ENCODE measurements around the gene GAST.
"Not testable (repeated sequence)": the region's sequence is repeated elsewhere in the genome, so short reads cannot be mapped to it uniquely, and the experiment has no call there.

Gene GAST

DNA sequence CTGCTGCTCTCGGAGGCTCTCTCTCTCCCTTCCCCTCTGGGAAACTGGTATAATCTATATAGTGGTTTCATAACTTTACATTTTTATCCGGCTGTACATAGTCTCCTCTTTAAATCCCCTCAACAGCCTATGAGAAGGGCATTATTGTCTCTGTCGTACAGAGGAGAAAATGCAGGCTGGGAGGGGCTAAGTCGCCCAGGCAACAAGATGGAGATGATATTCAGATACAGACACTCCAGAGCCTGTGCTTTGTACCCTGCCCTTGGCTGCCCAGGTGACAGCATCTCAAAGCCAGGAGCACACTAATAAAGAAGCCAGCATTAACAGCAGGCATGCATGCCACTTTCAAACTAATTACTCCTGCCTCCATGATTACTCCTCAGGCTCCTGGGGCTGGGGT is 28.1 kb upstream of the GAST start:
- DNase-seq: no peak

DNA sequence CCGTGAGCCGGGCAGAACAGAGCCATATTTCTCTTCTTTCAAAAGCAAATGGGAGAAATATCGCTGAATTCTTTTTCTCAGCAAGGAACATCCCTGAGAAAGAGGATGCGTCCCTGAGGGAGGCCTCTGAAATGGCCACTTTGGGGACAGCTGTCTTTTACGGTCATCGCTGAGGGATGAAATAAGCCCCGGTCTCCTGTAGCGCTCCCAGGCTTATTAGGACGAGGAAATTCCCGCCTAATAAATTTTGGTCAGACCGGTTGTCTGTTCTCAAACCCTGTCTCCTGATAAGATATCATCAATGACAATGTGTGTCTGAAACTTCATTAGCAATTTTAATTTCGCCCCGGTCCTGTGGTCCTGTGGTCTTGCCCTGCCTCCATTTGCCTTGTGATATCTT is 26.4 kb upstream of the GAST start:
- DNase-seq: not testable (repeated sequence)

DNA sequence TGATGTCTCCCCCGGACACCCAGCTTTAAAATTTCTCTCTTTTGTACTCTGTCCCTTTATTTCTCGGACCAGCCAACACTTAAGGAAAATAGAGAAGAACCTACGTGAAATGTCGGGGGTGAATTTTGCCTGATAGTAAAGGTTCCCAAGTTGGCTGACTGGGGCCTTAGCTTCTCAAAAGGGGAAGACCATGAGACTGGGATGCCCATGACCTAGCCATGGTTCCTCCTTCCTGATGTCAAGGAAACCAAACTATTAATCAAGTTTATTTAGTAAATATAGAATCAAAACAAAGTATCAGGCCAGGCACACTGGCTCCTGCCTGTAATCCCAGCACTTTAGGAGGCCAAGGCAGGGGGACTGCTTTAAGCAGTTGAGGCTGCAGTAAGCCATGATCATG is 25.9 kb upstream of the GAST start:
- no peak for DNase-seq

DNA sequence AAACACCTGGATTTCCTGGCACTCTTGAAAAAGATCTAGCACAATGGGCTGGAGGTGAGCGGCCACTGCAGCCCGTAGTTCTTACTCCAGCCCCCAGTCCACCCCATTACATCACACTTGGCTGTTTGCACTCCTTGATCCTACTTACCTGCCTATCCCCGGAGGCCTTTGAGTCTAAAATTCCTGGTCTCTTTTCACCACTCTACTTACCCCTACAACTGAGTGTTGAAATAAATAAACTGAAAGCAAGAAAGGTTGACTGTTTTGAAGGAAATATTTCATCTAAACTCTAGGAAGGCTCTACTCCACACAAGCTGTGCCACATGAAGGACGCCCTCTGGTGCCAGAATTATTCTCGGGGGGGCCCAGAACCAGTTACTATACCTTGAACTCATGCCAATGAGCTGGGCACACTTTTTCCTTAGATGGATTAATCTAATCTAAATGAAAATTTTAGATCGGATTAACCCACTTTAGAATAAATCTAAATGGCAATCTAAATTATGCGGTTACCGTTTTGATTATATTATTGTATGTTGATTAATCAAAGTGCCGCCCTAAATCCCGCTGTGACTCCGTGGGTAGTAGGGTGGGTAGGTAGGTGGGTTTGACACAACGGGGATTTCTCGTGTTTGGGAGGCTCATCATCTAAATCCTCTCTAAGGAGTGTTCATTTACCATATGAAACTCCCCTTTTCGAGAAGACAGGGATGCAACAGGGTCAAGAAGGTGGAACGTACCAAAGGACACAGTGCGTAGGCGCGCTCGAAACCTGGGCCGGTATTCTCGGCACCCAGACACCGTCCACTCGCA is 24.1 kb upstream of the GAST start:
- DNase-seq: no peak

DNA sequence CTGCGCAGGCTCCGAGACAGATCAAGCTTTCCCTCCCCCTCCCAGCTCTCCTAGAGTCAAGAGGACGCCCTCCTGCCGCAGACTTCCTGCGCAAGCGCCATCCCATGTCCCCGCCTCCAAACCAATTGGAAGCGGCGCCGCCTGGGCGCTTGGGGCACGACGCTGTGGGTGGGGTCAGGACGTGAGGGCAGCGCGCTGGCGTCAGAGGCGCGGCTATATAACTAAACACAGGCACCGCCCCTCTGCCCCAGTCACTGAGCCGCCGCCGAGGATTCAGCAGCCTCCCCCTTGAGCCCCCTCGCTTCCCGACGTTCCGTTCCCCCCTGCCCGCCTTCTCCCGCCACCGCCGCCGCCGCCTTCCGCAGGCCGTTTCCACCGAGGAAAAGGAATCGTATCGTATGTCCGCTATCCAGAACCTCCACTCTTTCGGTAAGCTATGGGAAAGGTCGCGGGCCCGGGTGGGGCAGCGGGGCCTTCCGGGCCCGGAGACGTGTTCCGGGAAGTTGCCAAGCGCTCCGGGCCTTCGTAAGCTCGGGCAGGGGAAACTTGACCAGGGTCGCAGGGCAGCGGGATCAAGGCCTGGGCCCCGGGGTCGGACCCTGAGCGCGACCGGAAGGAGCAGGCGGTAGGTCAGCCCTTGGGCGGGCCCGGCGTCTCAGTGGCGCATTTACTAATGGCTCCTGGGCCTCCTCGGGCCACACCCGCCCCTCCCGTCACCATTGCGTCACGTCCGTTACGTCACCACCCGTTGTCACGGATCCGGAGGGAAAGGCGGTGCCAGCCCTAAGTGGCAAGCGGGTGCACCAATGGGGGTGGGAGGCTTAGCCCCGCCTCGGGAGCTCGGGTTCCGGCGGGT is 23.3 kb upstream of the GAST start, which contains the start of gene EIF1:
Gene EIF1 (plus strand): TSS at position 245 of the 856 bp plus-strand sequence. CDS start 154 bp downstream, at position 399.
- peak; percentile 98 for DNase-seq

DNA sequence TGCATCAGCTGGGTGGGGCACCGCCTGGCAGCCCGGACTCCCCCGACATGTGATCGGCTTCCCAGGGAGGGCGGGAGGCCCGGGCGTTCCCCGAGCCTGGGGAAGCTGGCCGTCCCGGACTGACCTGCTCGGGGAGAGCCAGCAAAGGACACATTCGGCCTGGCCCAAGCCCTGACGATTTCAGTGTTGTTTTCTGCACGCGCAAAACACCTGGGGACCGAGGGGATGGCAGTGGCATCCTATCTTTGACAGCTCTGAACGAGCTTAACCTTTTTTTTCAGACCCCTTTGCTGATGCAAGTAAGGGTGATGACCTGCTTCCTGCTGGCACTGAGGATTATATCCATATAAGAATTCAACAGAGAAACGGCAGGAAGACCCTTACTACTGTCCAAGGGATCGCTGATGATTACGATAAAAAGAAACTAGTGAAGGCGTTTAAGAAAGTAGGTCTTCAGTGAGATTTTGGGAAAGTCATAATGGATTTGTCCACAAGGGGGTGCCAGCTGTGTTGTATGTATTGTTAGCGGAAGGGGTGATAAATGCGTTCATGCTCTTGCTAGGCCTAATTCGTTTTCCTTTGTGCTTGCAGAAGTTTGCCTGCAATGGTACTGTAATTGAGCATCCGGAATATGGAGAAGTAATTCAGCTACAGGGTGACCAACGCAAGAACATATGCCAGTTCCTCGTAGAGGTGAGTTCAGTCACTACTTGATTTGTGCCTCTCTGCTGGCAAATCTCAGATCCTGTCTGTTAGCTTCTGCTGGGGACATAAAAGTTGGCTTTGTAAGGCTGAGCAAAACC is 22.4 kb upstream of the GAST start:
- DNase-seq: peak; percentile 45

DNA sequence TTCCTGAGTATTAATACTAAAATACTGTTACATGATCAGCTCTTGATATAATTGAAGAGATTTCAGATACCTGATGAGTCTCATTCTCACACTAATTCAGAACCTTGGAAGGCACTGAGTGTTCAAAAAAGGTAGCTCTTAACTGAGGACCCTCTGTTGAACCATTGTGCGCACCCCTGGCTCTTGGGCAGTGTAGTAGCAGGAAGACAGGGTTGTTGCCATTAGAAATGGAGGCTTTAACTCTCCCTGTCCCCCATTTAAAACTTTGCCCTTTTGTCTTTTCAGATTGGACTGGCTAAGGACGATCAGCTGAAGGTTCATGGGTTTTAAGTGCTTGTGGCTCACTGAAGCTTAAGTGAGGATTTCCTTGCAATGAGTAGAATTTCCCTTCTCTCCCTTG is 21.6 kb upstream of the GAST start:
- DNase-seq: no peak

DNA sequence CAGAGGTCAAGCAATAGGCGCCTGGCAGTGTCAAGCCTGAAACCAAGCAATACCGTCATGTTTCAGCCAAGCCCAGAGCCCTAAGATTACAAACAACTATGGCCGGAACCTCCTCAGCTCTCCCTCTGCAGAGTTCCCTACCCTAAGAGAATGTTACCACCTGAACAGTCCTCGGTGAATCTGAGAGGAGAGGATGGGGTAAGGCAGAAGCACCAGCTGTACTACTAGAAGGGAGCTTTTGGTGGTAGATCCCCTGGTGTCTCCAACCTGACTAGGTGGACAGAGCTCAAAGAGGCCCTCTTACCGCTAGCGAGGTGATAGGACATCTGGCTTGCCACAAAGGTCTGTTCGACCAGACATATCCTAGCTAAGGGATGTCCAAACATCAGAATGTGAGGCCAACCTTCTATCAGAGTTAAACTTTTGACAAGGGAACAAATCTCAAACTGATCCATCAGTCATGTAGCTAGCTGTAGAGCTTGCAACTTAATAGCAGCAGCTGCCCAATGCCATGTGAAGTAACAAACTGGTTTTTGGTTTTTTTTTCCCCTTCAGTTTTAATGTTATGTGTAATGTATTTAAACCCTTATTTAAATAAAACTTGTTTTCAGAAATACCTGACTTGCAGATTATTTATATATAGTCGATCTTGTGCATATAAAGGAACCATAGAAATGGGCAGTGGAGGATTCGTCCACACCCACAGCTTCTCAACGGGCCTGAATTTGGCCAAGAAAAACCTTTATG is 20.9 kb upstream of the GAST start:
- DNase-seq: no peak

DNA sequence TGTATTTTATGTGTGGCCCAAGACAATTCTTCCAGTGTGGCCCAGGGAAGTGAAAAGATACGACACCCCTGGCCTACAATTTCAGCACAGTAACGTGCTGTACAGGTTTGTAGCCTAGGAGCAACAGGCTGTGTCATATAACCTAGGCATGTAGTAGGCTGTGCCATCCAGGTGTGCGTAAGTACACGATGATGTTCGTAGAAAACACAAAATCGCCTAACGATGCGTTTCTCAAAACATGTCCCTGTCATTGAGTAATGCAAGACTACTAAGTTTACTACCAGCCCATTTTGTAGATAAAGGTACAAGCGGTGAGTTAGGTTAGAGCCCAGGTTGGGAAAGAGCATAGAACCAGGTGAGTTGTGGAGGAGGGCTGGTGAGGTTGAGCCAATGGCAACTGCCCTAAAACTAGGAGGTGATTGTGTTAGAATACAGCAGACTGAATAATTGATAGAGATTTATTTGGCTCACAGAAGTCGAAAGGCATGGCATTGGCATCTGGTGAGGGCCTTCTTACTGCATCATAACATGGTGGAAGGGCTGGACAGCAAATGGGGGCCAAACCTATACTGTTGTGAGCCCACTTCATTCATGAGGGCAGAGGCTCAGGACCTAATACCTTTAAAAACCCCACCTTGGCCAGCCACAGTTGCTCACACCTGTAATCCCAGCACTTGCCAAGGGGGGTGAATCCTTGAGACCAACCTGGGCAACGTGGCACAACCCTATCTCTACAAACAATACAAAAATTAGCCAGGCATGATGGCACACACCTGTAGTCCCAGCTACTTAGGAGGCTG is 19.2 kb upstream of the GAST start:
- no peak for DNase-seq

DNA sequence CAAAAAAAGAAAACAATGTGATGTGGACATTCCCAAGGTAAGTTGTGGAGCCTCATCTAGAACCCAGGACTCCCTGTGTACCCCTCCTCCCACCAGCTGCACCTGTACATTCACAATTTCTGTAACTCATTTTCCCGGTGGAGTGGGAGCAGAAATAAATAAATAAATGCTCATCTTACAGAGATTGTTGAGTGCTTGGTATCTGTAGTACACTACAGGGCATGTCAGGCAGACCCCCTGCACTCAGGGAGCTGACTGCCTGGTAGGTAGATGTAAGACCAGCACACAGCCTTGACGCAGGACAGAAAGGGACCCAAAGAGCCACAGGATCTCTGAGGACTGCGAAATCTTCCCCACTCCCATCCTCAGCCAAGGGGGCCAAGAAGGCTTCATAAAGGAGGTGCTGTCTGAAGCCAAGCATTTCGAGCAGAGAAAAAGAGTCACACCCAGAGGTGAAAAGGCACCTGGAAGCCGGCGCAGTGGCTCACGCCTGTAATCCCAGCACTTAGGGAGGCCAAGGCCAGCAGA is 16.9 kb upstream of the GAST start:
- no peak for DNase-seq

DNA sequence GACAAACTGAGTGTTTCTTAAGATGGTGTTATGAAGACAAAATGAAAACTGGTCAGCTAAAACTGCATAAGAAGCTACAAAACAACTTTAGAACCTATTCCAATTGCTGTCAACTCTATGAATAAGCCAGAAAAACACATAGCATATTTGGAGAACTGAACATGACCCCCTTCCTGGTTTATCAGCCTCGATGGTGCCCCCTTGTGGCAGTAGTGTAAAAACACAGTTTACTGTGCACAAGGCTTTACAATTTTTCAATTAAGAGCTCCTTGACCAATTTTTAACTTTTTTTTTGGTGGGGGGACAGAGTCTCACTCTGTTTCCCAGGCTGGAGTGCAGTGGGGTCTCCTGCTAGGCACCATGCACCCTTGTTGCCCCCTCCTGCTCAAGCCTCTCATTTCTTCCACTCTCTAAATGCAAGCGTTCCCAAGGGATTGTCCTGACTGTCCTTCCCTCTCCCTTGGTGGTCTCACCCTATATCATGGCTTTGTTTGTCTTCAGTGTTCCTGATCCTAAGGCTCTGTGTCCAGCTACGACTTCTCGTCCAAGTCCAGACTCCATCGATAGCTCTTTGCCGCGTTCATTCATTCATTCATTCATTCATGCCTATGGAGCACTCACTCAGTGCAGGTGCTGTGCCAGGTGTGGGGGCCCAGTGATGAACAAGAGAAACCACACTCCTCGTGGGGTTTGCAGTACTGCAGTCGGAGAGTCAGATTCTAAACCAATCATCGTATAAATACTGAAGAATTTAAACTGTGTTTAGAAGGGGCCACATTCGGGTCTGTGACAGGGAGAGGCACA is 16.0 kb upstream of the GAST start:
- peak; percentile 37 for DNase-seq

DNA sequence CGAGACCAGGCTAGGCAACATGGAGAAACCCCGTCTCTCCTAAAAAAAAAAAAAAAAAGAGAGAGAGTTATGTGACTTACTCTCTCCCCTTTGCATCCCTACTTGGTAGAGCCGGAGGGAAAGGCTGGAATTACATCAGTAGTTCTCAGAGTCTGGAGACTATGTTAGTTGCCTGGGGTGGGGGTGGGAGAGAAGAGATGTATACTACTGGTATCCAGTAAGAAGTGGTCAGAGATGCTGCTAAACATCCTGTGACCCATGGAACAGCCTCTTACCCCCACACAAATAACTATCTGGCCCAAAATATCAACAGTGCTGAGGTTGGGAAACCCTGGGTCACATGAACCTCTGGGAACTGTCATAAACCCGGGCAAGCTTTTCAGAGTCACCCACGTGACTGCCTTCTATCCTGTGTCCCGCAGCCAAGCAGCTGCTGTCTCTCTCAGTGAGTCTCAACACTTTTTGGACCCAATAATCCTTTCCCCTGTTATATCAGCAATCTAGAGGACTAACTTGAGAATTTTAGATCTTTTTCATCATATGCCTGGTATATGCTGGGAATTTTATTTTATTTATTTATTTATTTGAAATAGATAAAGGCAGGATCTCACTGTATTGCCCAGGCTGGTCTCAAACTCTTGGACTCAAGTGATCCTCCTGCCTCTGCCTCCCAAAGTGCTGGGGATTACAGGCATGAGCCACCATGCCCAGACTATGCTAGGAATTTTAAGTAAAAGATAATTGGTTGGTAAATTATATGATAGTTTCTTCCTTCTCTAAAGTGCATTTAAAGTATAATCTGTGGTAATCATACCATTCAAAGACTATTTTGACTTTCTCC is 14.8 kb upstream of the GAST start:
- DNase-seq: no peak

DNA sequence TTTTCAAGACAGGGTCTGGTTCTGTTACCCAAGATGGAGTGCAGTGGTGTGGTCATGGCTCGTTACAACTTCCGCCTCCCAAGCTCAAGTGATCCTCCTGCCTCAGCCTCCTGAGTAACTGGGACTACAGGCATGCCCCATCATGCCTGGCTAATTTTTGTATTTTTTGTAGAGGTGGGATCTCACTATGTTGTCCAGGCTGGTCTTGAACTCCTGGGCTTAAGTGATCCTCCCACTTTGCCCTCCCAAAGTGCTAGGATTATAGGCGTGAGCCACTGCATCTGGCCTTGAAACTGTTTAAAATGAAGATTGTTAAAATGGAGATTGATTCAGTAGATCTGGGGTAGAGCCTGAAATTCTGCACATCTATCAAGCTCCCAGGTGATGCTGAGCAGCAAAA is 11.3 kb upstream of the GAST start:
- DNase-seq: not testable (repeated sequence)

DNA sequence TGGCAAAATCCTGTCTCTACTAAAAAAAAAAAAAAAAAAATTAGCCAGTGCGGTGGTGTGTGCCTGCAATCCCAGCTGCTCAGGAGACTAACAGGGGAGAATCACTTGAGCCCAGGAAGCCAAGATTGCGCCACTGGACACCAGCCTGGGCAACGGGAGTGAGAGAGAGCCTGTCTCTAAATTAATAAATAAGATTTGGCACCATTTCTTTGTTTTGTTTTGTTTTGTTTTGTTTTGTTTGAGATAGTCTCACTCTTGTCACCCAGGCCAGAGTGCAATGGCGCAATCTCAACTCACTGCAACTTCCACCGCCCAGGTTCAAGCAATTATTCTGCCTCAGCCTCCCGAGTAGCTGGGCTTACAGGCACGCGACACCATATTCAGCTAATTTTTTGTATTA is 9.4 kb upstream of the GAST start:
- DNase-seq: no peak

DNA sequence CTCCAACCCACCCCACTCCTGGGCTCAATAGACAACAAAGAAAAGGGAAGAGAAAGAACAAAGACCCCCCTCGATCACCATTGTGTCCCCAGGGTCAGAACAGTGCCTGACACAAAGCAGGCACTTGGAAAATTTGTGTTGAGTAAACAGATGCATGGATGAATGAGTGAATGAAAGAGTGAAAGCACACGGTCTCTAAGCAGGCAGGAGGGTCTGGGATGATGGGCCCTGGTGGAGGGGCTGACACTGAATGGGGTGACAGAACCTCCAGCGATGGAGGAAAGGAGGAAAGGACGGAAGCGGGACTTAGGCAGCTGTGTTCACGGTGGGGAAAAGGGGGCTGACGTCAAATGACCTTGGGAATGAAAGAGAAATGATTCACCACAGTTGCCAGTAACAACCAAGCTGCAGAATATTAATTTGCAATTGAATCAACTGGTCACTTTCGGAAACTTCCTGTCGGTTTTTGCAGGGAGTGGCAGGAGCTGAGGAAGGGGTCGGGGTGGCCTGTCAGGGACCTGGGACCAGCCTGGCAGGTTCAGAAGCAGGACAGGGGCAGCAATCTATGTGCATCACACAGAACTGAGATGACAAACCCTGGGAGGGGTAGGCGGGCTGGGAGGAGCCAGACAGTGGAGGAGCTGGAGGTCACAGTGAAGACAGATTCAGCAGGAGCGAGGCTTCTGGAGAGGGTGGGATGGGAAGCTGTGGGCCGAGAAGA is 6.7 kb upstream of the GAST start:
- DNase-seq: no peak

DNA sequence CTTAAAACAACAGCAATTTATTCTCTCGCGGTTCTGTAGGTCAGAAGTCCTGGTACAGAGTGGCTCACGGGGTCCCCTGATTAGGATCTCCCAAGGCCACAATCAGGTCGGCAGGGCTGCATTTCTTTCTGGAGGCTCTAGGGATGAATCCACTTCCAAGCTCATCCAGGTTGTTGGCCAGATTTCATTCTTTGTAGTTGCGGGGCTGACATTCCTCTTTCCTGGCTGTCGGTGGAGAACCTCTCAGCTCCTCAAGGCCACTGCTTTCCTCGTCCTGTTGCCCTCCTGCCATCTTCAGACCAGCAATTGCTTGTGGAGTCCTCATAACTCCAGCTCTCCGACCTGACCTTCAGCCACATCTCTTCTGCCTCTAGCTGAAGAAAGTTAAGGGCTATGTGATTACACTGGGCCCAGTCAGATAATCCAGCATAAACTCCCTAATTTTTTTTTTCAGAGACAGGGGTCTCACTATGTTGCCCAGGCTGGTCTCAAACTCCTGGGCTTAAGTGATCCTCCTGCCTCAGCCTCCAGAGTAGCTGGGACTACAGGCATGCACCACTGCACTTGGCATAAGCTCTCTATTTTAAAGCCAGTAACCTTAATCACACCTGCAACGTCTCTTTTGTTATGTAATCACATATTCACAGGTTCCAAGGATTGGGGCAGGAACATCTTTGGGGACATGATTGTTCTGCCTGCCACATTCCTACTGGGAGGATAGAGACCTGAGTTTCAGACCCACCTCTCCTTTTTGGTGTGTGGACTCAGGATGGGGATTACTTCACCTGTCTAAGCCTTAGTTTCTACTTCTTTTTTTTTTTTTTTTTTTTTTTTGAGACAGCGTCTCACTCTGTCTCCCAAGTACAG is 4.1 kb upstream of the GAST start:
- DNase-seq: no peak

DNA sequence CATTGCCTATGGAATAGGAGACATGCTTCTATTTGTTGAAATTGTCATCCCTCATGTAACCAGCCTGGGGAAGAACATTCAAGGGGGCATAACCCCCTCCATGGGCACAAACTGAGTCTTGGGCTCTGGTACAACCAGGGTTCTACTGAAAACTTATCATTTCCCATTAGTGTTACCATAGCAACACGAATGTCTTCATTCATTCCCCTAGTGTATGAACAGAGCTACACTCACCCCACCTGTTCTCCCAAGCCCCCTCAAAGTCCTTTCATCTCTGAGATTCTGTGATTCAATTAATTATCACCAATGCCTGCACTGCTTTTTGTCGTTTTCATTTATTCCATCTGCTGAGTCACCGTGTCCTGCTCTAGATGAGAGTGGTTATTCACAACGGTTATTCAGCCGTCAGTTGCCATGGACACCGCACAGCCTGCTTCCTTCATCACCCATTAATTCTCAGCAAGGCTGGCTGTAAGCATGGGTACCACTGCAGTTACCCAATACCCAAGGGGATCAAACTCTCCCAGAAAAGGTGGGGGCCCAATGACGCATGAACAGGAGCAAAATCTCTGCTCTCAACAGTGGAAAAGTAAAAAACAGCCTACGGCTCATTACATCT is 1.6 kb upstream of the GAST start:
- no peak for DNase-seq

All from NCI-H226 (cell line).